ENCODE results near the gene CLDN4. TPM values are rescaled to one million over a fixed set of nuclear protein-coding genes. Genes with fewer than 3 reads are reported as not detected.

Gene CLDN4
- polyA plus RNA-seq, 1 of the 3 experiments (the other 2 are of a cell fraction) = 5.9 TPM

DNA sequence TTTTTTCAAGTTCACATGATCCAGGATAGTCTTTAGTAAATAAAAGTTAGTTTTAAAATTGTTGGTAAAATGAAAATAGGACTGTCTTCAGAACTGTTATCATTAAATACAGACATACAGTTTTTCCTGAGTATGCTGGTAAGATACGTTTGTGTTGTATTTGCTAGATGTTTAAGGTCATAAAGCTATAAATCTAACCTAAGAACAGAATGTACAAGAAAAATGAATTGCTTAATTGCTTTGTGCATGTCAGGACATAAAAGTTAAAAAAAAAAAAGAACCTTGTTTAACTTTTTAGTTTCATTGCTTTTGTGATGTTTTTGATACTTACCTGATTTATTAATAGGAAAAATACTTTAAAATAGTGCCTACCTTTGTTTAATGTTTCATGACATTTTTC lies 29.2 kb upstream of the CLDN4 start:
- no peak overlapping the region; the same call in 1 of the 2 replicates for H2AFZ ChIP-seq (ENCODE audit: low read depth)
- H3K4me3 ChIP-seq (ENCODE audit: low read depth in 2 of 2, low read length in 1 of 2) = no peak overlapping the region
- DNase-seq = no peak
- H3K79me2 ChIP-seq (ENCODE audit: insufficient read depth) = no peaks in the 10 kb centered on the region
- H3F3A ChIP-seq (replicated peaks; ENCODE audit: insufficient read depth) = peaks cover 5% of the 10 kb centered on the region
- POLR2A ChIA-PET = no interaction called here
- H3K9ac ChIP-seq = no peak overlapping the region
- no peaks in the 10 kb centered on the region for H3K9me3 ChIP-seq
- no peaks in the 10 kb centered on the region for H3K4me1 ChIP-seq (ENCODE audit: control insufficient read depth in 1 of 2, insufficient read depth in 2 of 2, low read depth in 1 of 2, low read length in 1 of 2)
- TF ChIP-seq SMC3 (IDR thresholded peaks at IDR 0.05; ENCODE audit: low read depth, low read length) (no peak), FOXM1 (IDR thresholded peaks at IDR 0.05; ENCODE audit: low read depth) (no peak), SIN3A (IDR thresholded peaks at IDR 0.05; ENCODE audit: borderline replicate concordance, low read depth, low read length) (no peak), CHD2 (IDR thresholded peaks at IDR 0.05; ENCODE audit: low read length, partially characterized antibody) (no peak), YY1 (IDR thresholded peaks at IDR 0.05; ENCODE audit: low read depth) (no peak), RXRA (IDR thresholded peaks at IDR 0.05; ENCODE audit: borderline replicate concordance, low read depth) (no peak), NRF1 (IDR thresholded peaks at IDR 0.05; ENCODE audit: low read depth, low read length) (no peak), ELF1 (IDR thresholded peaks at IDR 0.05) (no peak), RFX5 (IDR thresholded peaks at IDR 0.05; ENCODE audit: low read length) (no peak), POLR2AphosphoS5 (IDR thresholded peaks at IDR 0.05; ENCODE audit: low read depth, low read length) (no peak), EZH2phosphoT487 (IDR thresholded peaks at IDR 0.05; ENCODE audit: borderline replicate concordance, low read depth) (no peak), RAD21 (IDR thresholded peaks at IDR 0.05; ENCODE audit: low read length) (no peak), GABPA (IDR thresholded peaks at IDR 0.05; ENCODE audit: low read depth) (no peak), TCF12 (IDR thresholded peaks at IDR 0.05) (no peak), TEAD4 (IDR thresholded peaks at IDR 0.05; ENCODE audit: borderline replicate concordance, insufficient read depth) (no peak), FOXJ3 (CRISPR knock-in tag; IDR thresholded peaks at IDR 0.05) (no peak), MEF2A (IDR thresholded peaks at IDR 0.05; ENCODE audit: borderline replicate concordance, low read depth) (no peak)
- TF ChIP-seq, protein P1, sequence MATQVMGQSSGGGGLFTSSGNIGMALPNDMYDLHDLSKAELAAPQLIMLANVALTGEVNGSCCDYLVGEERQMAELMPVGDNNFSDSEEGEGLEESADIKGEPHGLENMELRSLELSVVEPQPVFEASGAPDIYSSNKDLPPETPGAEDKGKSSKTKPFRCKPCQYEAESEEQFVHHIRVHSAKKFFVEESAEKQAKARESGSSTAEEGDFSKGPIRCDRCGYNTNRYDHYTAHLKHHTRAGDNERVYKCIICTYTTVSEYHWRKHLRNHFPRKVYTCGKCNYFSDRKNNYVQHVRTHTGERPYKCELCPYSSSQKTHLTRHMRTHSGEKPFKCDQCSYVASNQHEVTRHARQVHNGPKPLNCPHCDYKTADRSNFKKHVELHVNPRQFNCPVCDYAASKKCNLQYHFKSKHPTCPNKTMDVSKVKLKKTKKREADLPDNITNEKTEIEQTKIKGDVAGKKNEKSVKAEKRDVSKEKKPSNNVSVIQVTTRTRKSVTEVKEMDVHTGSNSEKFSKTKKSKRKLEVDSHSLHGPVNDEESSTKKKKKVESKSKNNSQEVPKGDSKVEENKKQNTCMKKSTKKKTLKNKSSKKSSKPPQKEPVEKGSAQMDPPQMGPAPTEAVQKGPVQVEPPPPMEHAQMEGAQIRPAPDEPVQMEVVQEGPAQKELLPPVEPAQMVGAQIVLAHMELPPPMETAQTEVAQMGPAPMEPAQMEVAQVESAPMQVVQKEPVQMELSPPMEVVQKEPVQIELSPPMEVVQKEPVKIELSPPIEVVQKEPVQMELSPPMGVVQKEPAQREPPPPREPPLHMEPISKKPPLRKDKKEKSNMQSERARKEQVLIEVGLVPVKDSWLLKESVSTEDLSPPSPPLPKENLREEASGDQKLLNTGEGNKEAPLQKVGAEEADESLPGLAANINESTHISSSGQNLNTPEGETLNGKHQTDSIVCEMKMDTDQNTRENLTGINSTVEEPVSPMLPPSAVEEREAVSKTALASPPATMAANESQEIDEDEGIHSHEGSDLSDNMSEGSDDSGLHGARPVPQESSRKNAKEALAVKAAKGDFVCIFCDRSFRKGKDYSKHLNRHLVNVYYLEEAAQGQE (IDR thresholded peaks at IDR 0.05; ENCODE audit: low read depth, low read length) = no peak
- TF ChIP-seq, protein P2, sequence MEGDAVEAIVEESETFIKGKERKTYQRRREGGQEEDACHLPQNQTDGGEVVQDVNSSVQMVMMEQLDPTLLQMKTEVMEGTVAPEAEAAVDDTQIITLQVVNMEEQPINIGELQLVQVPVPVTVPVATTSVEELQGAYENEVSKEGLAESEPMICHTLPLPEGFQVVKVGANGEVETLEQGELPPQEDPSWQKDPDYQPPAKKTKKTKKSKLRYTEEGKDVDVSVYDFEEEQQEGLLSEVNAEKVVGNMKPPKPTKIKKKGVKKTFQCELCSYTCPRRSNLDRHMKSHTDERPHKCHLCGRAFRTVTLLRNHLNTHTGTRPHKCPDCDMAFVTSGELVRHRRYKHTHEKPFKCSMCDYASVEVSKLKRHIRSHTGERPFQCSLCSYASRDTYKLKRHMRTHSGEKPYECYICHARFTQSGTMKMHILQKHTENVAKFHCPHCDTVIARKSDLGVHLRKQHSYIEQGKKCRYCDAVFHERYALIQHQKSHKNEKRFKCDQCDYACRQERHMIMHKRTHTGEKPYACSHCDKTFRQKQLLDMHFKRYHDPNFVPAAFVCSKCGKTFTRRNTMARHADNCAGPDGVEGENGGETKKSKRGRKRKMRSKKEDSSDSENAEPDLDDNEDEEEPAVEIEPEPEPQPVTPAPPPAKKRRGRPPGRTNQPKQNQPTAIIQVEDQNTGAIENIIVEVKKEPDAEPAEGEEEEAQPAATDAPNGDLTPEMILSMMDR (IDR thresholded peaks at IDR 0.05) = no peak
- TF ChIP-seq, protein P3, sequence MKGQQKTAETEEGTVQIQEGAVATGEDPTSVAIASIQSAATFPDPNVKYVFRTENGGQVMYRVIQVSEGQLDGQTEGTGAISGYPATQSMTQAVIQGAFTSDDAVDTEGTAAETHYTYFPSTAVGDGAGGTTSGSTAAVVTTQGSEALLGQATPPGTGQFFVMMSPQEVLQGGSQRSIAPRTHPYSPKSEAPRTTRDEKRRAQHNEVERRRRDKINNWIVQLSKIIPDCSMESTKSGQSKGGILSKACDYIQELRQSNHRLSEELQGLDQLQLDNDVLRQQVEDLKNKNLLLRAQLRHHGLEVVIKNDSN (IDR thresholded peaks at IDR 0.05; ENCODE audit: borderline replicate concordance, low read depth) = no peak
- no peaks in the 10 kb centered on the region for H3K9me2 ChIP-seq
- H3K27ac ChIP-seq (ENCODE audit: low read depth in 2 of 2, low read length in 1 of 2) = no peak overlapping the region
- H3K36me3 ChIP-seq (replicated peaks in 1 of 2; ENCODE audit: control insufficient read depth in 1 of 2, insufficient read depth in 2 of 2, low read length in 1 of 2) = no peaks in the 10 kb centered on the region
- H3K27me3 ChIP-seq (ENCODE audit: insufficient read depth) = no peaks in the 10 kb centered on the region
- H4K20me1 ChIP-seq (ENCODE audit: insufficient read depth) = no peaks in the 10 kb centered on the region
- CTCF ChIA-PET = interaction anchor here (1.6 kb wide), 1 partner anchor 195 kb away, joined by 5 read pairs; no protein-coding TSS in a partner anchor
- WGBS (ENCODE audit: low lambda C conversion rate) = 83% methylated on average over 1 of the region's 1 CpG
- H3K4me2 ChIP-seq = no peak overlapping the region
